Measurements from ENCODE around the gene SHC2.

DNA sequence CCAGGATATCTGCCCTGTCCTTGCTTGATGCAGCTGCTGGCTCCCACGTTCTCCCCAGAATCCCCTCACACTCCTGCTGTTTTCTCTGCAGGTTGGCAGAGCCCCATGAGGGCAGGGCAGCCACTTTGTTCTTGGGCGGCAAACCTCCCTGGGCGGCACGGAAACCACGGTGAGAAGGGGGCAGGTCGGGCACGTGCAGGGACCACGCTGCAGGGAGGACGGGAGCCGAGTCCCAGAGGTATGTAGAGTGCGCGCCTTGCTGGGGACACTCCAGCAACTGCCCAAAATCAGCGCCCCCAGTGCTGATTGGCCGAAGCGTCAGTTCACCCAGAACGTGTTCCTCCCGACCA, 86.0 kb downstream of the SHC2 start:
- no peak for TF ChIP-seq EZH2 (IDR thresholded peaks at IDR 0.05; ENCODE audit: borderline replicate concordance, low read length)
- TF ChIP-seq, protein P1, sequence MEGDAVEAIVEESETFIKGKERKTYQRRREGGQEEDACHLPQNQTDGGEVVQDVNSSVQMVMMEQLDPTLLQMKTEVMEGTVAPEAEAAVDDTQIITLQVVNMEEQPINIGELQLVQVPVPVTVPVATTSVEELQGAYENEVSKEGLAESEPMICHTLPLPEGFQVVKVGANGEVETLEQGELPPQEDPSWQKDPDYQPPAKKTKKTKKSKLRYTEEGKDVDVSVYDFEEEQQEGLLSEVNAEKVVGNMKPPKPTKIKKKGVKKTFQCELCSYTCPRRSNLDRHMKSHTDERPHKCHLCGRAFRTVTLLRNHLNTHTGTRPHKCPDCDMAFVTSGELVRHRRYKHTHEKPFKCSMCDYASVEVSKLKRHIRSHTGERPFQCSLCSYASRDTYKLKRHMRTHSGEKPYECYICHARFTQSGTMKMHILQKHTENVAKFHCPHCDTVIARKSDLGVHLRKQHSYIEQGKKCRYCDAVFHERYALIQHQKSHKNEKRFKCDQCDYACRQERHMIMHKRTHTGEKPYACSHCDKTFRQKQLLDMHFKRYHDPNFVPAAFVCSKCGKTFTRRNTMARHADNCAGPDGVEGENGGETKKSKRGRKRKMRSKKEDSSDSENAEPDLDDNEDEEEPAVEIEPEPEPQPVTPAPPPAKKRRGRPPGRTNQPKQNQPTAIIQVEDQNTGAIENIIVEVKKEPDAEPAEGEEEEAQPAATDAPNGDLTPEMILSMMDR (IDR thresholded peaks at IDR 0.05; ENCODE audit: low read length), result no peak
